AG09319 (cell line): ENCODE data around the gene CCDC81.
A peak's percentile ranks its signal among the peaks of the same experiment; 100 is the strongest.
"Not testable (repeated sequence)": the region's sequence is repeated elsewhere in the genome, so short reads cannot be mapped to it uniquely, and the experiment has no call there.

Source experiments
- DNase-seq: peaks from one replicate; pipeline ENCODE4 v3.0.0-alpha.2; 2010; ENCODE audit warnings: low read depth; ENCODE audit errors: extremely low read depth
- CTCF ChIP-seq: IDR thresholded peaks from 2 replicates; pipeline ENCODE4 v1.5.1; 2011; ENCODE audit warnings: low read depth, mild to moderate bottlenecking, inconsistent platforms, low read length, moderate library complexity

Gene CCDC81

DNA sequence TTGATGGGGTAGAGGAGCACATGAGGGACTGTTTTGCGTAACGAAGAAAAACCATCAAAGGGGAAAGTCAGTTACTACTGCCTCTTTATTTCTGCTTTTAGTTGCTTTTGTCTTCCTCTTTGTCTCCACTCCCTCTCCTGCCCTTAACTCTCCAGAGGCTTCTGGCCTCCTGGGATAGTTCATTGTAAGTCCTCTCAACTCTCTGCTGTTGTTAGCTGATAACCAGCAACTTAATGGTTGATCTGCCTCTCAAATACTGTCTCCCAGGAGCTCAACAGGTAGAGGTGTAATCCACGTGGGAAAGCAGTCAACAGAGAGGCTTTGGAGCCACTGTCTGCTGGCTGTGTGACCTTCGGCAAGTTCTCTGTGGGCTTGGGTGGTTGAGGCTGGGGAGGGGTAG, 47.3 kb downstream of the CCDC81 start:
- DNase-seq = no peak
- TF ChIP-seq CTCF = no peak

GRCh38 chr11:86422371-86422770, 47.7 kb downstream of the CCDC81 start:
- DNase-seq = no peak
- TF ChIP-seq CTCF = no peak

GRCh38 chr11:86423488-86423887, 48.8 kb downstream of the CCDC81 start:
- DNase-seq = not testable (repeated sequence)

DNA sequence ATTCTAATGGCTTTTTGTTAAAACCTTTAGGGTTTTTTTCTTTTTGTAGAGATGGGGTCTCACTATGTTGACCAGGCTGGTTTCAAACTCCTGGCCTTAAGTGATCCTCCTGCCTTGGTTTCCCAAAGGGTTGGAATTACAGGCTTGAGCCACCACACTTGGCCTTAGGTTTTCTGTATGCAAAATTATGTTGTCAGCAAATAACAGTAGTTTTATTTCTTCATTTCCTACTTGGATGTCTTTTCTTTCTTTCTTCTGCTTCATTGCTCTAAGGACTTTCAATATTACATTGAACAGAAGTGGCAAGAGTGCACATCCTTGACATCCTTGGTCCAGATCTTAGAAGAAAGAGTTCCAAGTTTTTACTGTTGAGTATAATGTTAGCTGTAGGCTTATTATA, 52.8 kb downstream of the CCDC81 start:
- no peak for TF ChIP-seq CTCF
- no peak for DNase-seq

- no peak for TF ChIP-seq CTCF
- no peak for DNase-seq
These were observed 56.6 kb downstream of the CCDC81 start for GRCh38 chr11:86431258-86431657.

DNA sequence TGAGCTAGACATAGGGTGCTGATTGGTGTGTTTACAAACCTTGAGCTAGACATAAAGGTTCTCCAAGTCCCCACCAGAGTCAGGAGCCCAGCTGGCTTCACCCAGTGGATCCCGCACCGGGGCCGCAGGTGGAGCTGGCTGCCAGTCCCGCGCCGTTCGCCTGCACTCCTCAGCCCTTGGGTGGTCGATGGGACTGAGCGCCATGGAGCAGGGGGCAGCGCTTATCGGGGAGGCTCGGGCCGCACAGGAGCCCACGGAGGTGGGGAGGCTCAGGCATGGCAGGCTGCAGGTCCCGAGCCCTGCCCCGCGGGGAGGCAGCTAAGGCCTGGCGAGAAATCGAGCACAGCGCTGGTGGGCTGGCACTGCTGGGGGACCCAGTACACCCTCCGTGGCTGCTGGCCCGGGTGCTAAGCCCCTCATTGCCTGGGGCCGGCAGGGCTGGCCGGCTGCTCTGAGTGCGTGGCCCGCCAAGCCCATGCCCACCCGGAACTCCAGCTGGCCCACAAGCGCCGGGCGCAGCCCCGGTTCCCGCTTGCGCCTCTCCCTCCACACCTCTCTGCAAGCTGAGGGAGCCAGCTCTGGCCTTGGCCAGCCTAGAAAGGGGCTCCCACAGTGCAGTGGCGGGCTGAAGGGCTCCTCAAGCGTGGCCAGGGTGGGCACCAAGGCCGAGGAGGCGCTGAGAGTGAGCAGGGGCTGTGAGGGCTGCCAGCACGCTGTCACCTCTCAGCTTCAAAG, 58.8 kb downstream of the CCDC81 start:
- not testable (repeated sequence) for DNase-seq

DNA sequence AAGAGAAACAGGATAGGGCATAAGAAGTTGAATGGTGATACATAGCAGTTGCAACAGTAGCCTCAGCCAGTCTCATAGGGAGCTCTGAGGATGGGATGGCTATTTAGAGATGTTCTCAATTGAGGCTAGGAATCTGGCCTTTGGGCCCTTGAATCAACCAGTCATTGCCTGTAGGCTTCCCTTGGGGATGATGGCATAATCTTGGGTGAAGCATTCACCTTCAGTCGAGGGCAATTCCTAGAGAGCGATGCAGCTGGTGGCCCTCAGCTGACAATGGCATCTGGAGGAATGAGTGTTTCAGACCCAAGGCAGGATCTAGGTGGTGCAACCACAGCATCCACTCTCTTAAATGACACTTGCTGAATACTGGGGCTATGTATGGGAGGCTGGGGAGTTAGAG, 61.0 kb downstream of the CCDC81 start:
- no peak for DNase-seq
- TF ChIP-seq CTCF = no peak

DNA sequence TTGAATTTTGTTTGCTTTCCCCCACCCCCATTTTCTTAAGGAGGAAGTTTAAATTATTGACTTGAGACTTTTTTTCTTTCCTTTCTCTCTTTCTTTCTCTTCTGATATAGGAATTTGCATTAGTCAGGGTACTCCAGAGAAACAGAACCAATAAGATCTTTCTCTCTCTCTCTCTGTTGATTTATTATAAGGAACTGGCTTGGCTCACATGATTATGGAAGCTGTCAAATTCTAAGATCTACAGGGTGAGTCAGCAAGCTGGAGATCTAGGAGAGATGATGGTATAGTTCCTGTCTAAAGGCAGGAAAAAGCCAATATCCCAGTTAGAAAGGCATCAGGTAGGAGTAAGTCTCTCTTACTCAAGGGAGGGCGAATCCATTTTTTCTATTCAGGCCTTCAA, 64.0 kb downstream of the CCDC81 start:
- no peak for DNase-seq
- no peak for TF ChIP-seq CTCF

GRCh38 chr11:86440305-86440716, 65.6 kb downstream of the CCDC81 start:
- peak; percentile 44 for DNase-seq
- TF ChIP-seq CTCF = no peak
